Smooth muscle cell (in vitro differentiated cells): ENCODE measurements around the gene DCDC1. TPM values are rescaled to one million over a fixed set of nuclear protein-coding genes. Genes with fewer than 3 reads are reported as not detected.
A peak's percentile ranks its signal among the peaks of the same experiment; 100 is the strongest.

Source experiments
- DNase-seq: peaks from one replicate; lab custom pipeline; 2025; ENCODE audit not compliant: unreplicated experiment; lab: John Stamatoyannopoulos, UW
- H2AFZ ChIP-seq: fragments of 200-600 bp; sonication (generic); 2 replicates; pipeline ENCODE4 v1.6.0; 2016; ENCODE audit warnings: antibody characterized with exemption, low read depth, mild to moderate bottlenecking
- H3F3A ChIP-seq: fragments of 200-600 bp; sonication (generic); 2 replicates; pipeline ENCODE4 v1.6.0; 2017; ENCODE audit warnings: antibody characterized with exemption, low read depth
- H3K27ac ChIP-seq: fragments of 200-600 bp; sonication (generic); 2 replicates; pipeline ENCODE4 v1.5.1; 2016; ENCODE audit warnings: low read depth, mild to moderate bottlenecking
- H3K27me3 ChIP-seq: fragments of 200-600 bp; sonication (generic); 2 replicates; pipeline ENCODE4 v1.6.1; 2016; ENCODE audit warnings: low read depth, mild to moderate bottlenecking
- H3K36me3 ChIP-seq: fragments of 200-600 bp; sonication (generic); 2 replicates; pipeline ENCODE4 v1.5.1; 2016; ENCODE audit warnings: low read depth
- H3K4me1 ChIP-seq: fragments of 200-600 bp; sonication (generic); 2 replicates; pipeline ENCODE4 v1.5.1; 2016; ENCODE audit warnings: low read depth
- H3K4me2 ChIP-seq: fragments of 200-600 bp; sonication (generic); 2 replicates; pipeline ENCODE4 v1.6.0; 2016; ENCODE audit warnings: mild to moderate bottlenecking
- H3K4me3 ChIP-seq: fragments of 200-600 bp; sonication (generic); 2 replicates; pipeline ENCODE4 v1.5.1; 2016; ENCODE audit warnings: mild to moderate bottlenecking
- H3K79me2 ChIP-seq: fragments of 200-600 bp; sonication (generic); 2 replicates; pipeline ENCODE4 v1.6.0; 2016; ENCODE audit warnings: low read depth, mild to moderate bottlenecking
- H3K9ac ChIP-seq: fragments of 200-600 bp; sonication (generic); 2 replicates; pipeline ENCODE4 v1.6.0; 2016; ENCODE audit warnings: low read depth
- H3K9me3 ChIP-seq: fragments of 200-600 bp; sonication (generic); replicated peaks from 2 replicates; pipeline ENCODE4 v1.5.1; 2016; ENCODE audit warnings: low read depth
- H4K20me1 ChIP-seq: fragments of 200-600 bp; sonication (generic); 2 replicates; pipeline ENCODE4 v1.6.0; 2016; ENCODE audit warnings: low read depth
- WGBS: methylation state at CpG from one replicate; pipeline ENCODE4 v1.1.7; 2016; ENCODE audit warnings: low lambda C conversion rate; 5-methylcytosine and 5-hydroxymethylcytosine counted together
- polyA plus RNA-seq: library from polyadenylated mRNA; unstranded; fragments of >200 nt; fragmentation: Nextera tagmentation; extraction: Ambion mirVana; gene quantifications from 2 replicates; pipeline ENCODE4 v1.2.1, GENCODE V29; 2016
- total RNA-seq: library from RNA; depleted of rRNA; stranded (reverse); fragments of >200 nt; gene quantifications from 2 replicates; pipeline ENCODE4 v1.2.3, GENCODE V29; 2014
- TF ChIP-seq, protein P1 (sequence below): fragments of 200-600 bp; sonication (generic); IDR thresholded peaks from 2 replicates; pipeline ENCODE4 v1.5.1; 2017; ENCODE audit warnings: borderline replicate concordance, mild to moderate bottlenecking, antibody characterized with exemption; ENCODE audit not compliant: insufficient read depth, poor library complexity, severe bottlenecking

DCDC1 gene
- total and polyA plus RNA-seq, 2 experiments from 2014 or later: 0.39 to 0.45 TPM

DNA sequence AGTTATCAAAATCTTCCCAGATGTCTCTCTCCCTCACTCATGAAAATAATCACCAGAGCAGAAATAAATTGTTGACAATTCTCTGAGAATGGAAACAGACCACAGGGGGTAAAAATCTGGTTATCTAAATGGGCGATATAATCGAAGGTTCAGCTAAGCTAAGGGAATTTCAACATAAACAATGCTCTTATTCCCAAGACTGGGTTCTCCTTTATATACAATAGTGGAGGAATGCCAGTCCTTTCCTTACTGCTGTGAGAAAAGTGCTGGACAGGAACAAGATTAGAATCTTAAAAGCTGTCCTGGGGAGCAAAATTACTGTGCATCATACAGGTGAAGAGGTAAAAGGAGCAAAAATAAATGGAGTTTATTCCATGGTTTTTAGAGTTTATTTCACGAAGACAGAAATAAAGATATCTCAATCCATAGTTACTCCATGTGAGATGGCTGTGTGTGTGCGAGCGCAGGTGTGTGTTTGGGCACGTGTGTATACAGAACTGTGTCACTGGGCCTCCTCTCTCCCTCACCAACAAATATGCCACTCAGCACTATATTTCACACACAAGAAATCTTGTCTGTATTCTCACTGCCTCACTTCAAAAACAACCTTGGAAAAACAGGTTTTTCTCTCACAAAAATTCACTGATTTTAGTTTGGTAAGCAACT, 385.6 kb downstream of the DCDC1 start:
- Histone ChIP-seq H3F3A (no peaks in the 10 kb centered on the region), H3K36me3 (no peaks in the 10 kb centered on the region), H3K4me3 (no peak overlapping the region), H3K4me2 (no peak overlapping the region), H4K20me1 (no peaks in the 10 kb centered on the region), H3K27me3 (no peaks in the 10 kb centered on the region), H3K4me1 (peaks cover 20% of the 10 kb centered on the region), H3K79me2 (no peaks in the 10 kb centered on the region), H3K27ac (peak overlapping the region; percentile 6), H2AFZ (no peak overlapping the region), H3K9ac (no peak overlapping the region), H3K9me3 (no peaks in the 10 kb centered on the region)
- WGBS: 77% methylated on average over 6 of the region's 6 CpGs
- TF ChIP-seq, protein P1, sequence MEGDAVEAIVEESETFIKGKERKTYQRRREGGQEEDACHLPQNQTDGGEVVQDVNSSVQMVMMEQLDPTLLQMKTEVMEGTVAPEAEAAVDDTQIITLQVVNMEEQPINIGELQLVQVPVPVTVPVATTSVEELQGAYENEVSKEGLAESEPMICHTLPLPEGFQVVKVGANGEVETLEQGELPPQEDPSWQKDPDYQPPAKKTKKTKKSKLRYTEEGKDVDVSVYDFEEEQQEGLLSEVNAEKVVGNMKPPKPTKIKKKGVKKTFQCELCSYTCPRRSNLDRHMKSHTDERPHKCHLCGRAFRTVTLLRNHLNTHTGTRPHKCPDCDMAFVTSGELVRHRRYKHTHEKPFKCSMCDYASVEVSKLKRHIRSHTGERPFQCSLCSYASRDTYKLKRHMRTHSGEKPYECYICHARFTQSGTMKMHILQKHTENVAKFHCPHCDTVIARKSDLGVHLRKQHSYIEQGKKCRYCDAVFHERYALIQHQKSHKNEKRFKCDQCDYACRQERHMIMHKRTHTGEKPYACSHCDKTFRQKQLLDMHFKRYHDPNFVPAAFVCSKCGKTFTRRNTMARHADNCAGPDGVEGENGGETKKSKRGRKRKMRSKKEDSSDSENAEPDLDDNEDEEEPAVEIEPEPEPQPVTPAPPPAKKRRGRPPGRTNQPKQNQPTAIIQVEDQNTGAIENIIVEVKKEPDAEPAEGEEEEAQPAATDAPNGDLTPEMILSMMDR: no peak
- DNase-seq: no peak

DNA sequence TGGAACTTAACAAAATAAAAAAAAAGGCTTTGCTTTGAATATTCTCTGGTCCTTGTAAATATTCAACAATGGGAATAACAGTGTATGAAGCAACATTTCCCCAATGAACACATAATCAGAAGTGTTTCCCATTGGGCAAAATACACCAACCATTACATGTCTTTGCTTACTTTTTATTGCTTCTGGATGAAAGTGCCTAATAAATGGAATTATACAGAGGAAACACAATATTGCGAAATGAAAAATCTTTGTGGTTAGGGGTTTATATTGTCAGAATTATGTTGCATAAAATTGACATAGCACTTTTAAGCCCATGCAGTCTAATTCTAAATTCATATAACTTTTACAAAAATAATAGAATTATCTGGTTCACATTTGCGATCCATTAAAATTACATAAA, 386.4 kb downstream of the DCDC1 start:
- no peaks in the 10 kb centered on the region for H3K36me3 ChIP-seq
- no peak overlapping the region for H2AFZ ChIP-seq
- H3K79me2 ChIP-seq: no peaks in the 10 kb centered on the region
- H3K27me3 ChIP-seq: no peaks in the 10 kb centered on the region
- no peak overlapping the region for H3K27ac ChIP-seq
- 94% methylated on average over 2 of the region's 2 CpGs for WGBS
- no peak overlapping the region for H3K4me3 ChIP-seq
- H3F3A ChIP-seq: no peaks in the 10 kb centered on the region
- TF ChIP-seq, protein P1: no peak
- peaks cover 20% of the 10 kb centered on the region for H3K4me1 ChIP-seq
- H4K20me1 ChIP-seq: no peaks in the 10 kb centered on the region
- no peak for DNase-seq
- no peak overlapping the region for H3K4me2 ChIP-seq
- no peak overlapping the region for H3K9ac ChIP-seq
- H3K9me3 ChIP-seq: no peaks in the 10 kb centered on the region

DNA sequence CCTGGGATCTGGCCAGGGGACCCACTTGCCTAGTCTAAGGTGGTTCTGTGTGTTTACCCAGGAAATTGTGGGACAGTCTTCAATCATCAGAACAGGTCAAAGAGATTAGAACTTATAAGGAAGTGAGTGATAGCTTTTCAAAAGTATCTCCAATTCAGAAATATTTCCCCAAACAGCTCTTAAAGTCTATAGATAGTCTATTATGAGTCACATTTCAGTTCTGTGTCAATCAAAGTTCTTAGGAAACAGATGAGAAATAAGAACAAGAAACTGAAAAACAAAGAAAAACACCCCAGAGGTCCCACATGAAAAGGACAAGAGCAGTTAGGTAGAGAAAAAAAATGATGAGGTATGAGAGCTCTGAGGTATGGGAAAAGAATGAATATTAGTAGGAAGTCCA, 402.0 kb downstream of the DCDC1 start:
- TF ChIP-seq, protein P1: no peak
- Histone ChIP-seq H3K27ac (no peak overlapping the region), H3K4me3 (no peak overlapping the region)

DNA sequence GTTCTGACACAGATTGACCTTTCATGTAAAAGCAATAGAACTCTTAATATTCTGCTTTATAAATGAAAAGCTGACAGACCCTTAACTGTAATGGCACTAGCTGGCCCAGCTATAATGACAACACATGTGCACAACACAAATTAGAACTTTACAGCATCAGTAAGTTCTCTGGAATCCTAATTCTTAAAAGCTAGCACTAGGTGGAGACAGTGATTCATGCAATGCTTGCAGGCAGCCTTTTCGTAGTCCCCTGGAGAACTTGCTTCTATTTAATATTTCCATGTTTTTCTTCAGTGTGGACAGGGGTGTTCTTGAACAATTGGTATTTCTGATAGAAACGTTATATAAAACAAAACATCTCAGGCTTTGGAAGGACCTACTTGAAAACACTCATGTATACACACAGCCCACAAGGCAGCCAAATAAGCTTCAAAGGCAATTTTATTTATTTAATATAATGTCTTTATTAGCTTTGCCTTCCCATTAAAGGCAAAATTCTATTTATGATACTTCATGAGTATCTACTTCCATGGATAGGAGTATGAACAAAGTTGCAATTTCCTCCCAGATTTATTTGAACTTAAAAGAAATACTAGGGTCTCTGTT, 409.0 kb downstream of the DCDC1 start:
- H3K27ac ChIP-seq: no peak overlapping the region
- H3K4me1 ChIP-seq: no peaks in the 10 kb centered on the region
- H3K9ac ChIP-seq: no peak overlapping the region
- no peaks in the 10 kb centered on the region for H3F3A ChIP-seq
- no peak overlapping the region for H3K4me2 ChIP-seq
- whole genome bisulfite sequencing: 9% methylated on average over 2 of the region's 2 CpGs
- H3K9me3 ChIP-seq: no peaks in the 10 kb centered on the region
- no peak overlapping the region for H2AFZ ChIP-seq
- H3K36me3 ChIP-seq: no peaks in the 10 kb centered on the region
- DNase-seq: no peak
- H3K27me3 ChIP-seq: peaks cover 9% of the 10 kb centered on the region
- TF ChIP-seq, protein P1: peak; percentile 69
- no peaks in the 10 kb centered on the region for H4K20me1 ChIP-seq
- no peak overlapping the region for H3K4me3 ChIP-seq
- H3K79me2 ChIP-seq: no peaks in the 10 kb centered on the region

More for the DNA sequence above, 402.0 kb downstream of the DCDC1 start:
- H3K4me2 ChIP-seq: no peak overlapping the region
- no peaks in the 10 kb centered on the region for H3K4me1 ChIP-seq
- H3K79me2 ChIP-seq: no peaks in the 10 kb centered on the region
- no peaks in the 10 kb centered on the region for H3F3A ChIP-seq
- H3K9ac ChIP-seq: no peak overlapping the region
- H3K9me3 ChIP-seq: no peaks in the 10 kb centered on the region
- no peak for DNase-seq
- H2AFZ ChIP-seq: no peak overlapping the region
- H4K20me1 ChIP-seq: no peaks in the 10 kb centered on the region
- no peaks in the 10 kb centered on the region for H3K36me3 ChIP-seq
- H3K27me3 ChIP-seq: no peaks in the 10 kb centered on the region
